ENCODE measurements around the gene KIF13A.
"Not testable (repeated sequence)": the region's sequence is repeated elsewhere in the genome, so short reads cannot be mapped to it uniquely, and the experiment has no call there.

KIF13A gene

GRCh38 chr6:17987447-17987696 is at the start of gene KIF13A:
Gene KIF13A, minus strand, starts transcription at chr6:17987635. Its CDS starts 172 bp downstream, at chr6:17987463.
- DNase-seq = peak in 2 of 3 experiments; percentile 42 to 64

- DNase-seq = no peak
These were observed 49.3 kb upstream of the KIF13A start for GRCh38 chr6:18036781-18037180.

GRCh38 chr6:18035330-18035854 is 48.0 kb upstream of the KIF13A start:
- DNase-seq = no peak

GRCh38 chr6:18034798-18035202 is 47.4 kb upstream of the KIF13A start:
- no peak for DNase-seq

GRCh38 chr6:18031680-18032256 is 44.3 kb upstream of the KIF13A start:
- DNase-seq = no peak

GRCh38 chr6:18031189-18031588 is 43.8 kb upstream of the KIF13A start:
- DNase-seq = no peak

GRCh38 chr6:18028332-18028731 is 40.9 kb upstream of the KIF13A start:
- no peak for DNase-seq

GRCh38 chr6:18025596-18025995 is 38.2 kb upstream of the KIF13A start:
- no peak for DNase-seq

- no peak for DNase-seq
These were observed 37.4 kb upstream of the KIF13A start for GRCh38 chr6:18024876-18025275.

- DNase-seq = no peak
These were observed 36.5 kb upstream of the KIF13A start for GRCh38 chr6:18023891-18024290.

GRCh38 chr6:18022398-18023231 is 35.2 kb upstream of the KIF13A start:
- DNase-seq = peak; percentile 12 to 71 (median 49)

- no peak for DNase-seq
These were observed 33.9 kb upstream of the KIF13A start for GRCh38 chr6:18021166-18021850.

GRCh38 chr6:18020545-18020944 is 33.1 kb upstream of the KIF13A start:
- not testable (repeated sequence) for DNase-seq

- DNase-seq = no peak
These were observed 32.4 kb upstream of the KIF13A start for GRCh38 chr6:18019539-18020534.

- DNase-seq = not testable (repeated sequence)
These were observed 31.7 kb upstream of the KIF13A start for GRCh38 chr6:18019133-18019532.

GRCh38 chr6:18016698-18017097 is 29.3 kb upstream of the KIF13A start:
- no peak for DNase-seq

GRCh38 chr6:18016133-18016532 is 28.7 kb upstream of the KIF13A start:
- DNase-seq = peak in 1 of 3 experiments; percentile 53

- no peak for DNase-seq
These were observed 23.9 kb upstream of the KIF13A start for GRCh38 chr6:18011287-18011686.

GRCh38 chr6:18010540-18010939 is 23.1 kb upstream of the KIF13A start:
- not testable (repeated sequence) for DNase-seq

- DNase-seq = no peak
These were observed 17.0 kb upstream of the KIF13A start for GRCh38 chr6:18004256-18004985.

GRCh38 chr6:17999425-17999824 is 12.0 kb upstream of the KIF13A start:
- no peak for DNase-seq

- DNase-seq = no peak
These were observed 11.0 kb upstream of the KIF13A start for GRCh38 chr6:17998442-17998841.
